ENCODE results near the gene NTNG1. TPM values are rescaled to one million over a fixed set of nuclear protein-coding genes. Genes with fewer than 3 reads are reported as not detected.
A peak's percentile ranks its signal among the peaks of the same experiment; 100 is the strongest.

The NTNG1 gene
- total and polyA plus RNA-seq, 10 of the 15 experiments (the other 5 are each of a cell fraction or from before 2014, with no cell fraction given): 0.18 to 2.3 (median 1.1) TPM; not detected in 1

DNA sequence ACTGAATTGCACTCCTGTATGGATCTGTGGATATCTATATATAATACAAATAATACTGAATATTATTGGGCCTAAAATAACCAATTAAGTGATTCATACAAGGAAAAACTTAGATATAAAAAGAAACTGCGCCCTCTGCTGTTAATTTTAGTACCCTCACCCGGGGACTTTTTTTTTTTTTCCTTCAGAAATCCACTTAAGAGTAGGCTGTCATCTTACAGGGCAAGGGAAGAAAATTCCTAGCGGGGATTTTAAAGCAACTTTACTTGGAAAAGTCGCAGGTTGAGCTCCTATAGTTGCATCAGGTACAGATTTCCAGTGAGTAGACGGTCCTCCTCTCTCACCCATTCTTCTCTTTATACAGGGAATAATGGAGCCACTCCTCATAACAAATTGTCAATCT lies 1.3 kb downstream of the NTNG1 start (continued):
- TF ChIP-seq, protein P1, sequence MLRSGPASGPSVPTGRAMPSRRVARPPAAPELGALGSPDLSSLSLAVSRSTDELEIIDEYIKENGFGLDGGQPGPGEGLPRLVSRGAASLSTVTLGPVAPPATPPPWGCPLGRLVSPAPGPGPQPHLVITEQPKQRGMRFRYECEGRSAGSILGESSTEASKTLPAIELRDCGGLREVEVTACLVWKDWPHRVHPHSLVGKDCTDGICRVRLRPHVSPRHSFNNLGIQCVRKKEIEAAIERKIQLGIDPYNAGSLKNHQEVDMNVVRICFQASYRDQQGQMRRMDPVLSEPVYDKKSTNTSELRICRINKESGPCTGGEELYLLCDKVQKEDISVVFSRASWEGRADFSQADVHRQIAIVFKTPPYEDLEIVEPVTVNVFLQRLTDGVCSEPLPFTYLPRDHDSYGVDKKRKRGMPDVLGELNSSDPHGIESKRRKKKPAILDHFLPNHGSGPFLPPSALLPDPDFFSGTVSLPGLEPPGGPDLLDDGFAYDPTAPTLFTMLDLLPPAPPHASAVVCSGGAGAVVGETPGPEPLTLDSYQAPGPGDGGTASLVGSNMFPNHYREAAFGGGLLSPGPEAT (IDR thresholded peaks at IDR 0.05; ENCODE audit: low read depth): 0 out of 2 replicates have a peak, but pooled peaks have one; percentile 27
- TF ChIP-seq SMC3 (IDR thresholded peaks at IDR 0.05; ENCODE audit: borderline replicate concordance, low read length) (peak; percentile 66; the same call in 1 of the 2 replicates), TCF12 (IDR thresholded peaks at IDR 0.05; ENCODE audit: low read depth, low read length) (no peak), HCFC1 (IDR thresholded peaks at IDR 0.05; ENCODE audit: low read length) (no peak), BRCA1 (IDR thresholded peaks at IDR 0.05; ENCODE audit: low read depth, low read length) (no peak)
- TF ChIP-seq, protein P2, sequence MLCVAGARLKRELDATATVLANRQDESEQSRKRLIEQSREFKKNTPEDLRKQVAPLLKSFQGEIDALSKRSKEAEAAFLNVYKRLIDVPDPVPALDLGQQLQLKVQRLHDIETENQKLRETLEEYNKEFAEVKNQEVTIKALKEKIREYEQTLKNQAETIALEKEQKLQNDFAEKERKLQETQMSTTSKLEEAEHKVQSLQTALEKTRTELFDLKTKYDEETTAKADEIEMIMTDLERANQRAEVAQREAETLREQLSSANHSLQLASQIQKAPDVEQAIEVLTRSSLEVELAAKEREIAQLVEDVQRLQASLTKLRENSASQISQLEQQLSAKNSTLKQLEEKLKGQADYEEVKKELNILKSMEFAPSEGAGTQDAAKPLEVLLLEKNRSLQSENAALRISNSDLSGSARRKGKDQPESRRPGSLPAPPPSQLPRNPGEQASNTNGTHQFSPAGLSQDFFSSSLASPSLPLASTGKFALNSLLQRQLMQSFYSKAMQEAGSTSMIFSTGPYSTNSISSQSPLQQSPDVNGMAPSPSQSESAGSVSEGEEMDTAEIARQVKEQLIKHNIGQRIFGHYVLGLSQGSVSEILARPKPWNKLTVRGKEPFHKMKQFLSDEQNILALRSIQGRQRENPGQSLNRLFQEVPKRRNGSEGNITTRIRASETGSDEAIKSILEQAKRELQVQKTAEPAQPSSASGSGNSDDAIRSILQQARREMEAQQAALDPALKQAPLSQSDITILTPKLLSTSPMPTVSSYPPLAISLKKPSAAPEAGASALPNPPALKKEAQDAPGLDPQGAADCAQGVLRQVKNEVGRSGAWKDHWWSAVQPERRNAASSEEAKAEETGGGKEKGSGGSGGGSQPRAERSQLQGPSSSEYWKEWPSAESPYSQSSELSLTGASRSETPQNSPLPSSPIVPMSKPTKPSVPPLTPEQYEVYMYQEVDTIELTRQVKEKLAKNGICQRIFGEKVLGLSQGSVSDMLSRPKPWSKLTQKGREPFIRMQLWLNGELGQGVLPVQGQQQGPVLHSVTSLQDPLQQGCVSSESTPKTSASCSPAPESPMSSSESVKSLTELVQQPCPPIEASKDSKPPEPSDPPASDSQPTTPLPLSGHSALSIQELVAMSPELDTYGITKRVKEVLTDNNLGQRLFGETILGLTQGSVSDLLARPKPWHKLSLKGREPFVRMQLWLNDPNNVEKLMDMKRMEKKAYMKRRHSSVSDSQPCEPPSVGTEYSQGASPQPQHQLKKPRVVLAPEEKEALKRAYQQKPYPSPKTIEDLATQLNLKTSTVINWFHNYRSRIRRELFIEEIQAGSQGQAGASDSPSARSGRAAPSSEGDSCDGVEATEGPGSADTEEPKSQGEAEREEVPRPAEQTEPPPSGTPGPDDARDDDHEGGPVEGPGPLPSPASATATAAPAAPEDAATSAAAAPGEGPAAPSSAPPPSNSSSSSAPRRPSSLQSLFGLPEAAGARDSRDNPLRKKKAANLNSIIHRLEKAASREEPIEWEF (IDR thresholded peaks at IDR 0.05; ENCODE audit: insufficient replicate concordance, low read depth, low read length): no peak
